Erythroblast (primary cell): ENCODE results near the gene PGC.

Experiments used
- GATA1 ChIP-seq: IDR thresholded peaks from 2 replicates; pipeline ENCODE4 v1.6.1; 2011; ENCODE audit warnings: low read depth, mild to moderate bottlenecking, control low read depth, low read length, moderate library complexity
- POLR2A ChIP-seq: IDR thresholded peaks from 2 replicates; pipeline ENCODE4 v1.6.1; 2011; ENCODE audit warnings: mild to moderate bottlenecking, low read length

DNA sequence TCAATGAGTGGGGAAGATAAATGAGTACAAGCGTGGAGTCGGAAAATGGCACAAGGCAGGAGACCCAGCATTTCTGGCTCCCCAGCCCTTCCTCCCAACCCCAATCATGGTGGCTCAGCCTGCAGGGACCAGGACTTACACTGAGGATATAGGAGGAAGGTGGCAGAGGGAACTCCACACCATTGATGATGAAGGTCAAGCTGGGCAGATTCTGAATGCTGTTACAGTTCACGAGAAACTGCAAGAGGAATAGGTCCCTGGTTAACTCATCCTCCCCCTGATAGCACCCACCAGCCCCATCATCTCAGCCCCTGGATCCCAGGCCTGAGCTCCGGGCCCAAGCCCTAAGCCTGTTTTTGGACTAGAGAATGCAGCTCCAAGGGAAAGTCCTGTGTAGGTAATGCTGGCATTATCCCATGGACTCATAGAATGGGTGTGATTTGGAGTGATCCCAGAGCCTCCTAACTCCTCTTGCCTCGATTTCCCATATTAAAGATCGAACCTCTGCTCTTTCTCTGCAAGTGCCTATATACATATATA, 9.5 kb downstream of the PGC start:
- TF ChIP-seq POLR2A (no peak), GATA1 (no peak)
